KBM-7 (cell line): ENCODE data around the gene LFNG.

Experiments
- DNase-seq: peaks from one replicate; pipeline ENCODE4 v3.0.0-alpha.2; 2015
- in situ Hi-C: fragments of 300-500 bp; cut with MboI; formaldehyde crosslinking; loops from 2 replicates; pipeline ENCODE4 v1.14.3; 2020; ENCODE audit warnings: low sequenced_read_pairs, low pct_unique_long_range_greater_than_20kb, mixed read lengths

The LFNG gene, protein sequence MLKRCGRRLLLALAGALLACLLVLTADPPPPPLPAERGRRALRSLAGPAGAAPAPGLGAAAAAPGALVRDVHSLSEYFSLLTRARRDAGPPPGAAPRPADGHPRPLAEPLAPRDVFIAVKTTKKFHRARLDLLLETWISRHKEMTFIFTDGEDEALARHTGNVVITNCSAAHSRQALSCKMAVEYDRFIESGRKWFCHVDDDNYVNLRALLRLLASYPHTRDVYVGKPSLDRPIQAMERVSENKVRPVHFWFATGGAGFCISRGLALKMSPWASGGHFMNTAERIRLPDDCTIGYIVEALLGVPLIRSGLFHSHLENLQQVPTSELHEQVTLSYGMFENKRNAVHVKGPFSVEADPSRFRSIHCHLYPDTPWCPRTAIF

DNA sequence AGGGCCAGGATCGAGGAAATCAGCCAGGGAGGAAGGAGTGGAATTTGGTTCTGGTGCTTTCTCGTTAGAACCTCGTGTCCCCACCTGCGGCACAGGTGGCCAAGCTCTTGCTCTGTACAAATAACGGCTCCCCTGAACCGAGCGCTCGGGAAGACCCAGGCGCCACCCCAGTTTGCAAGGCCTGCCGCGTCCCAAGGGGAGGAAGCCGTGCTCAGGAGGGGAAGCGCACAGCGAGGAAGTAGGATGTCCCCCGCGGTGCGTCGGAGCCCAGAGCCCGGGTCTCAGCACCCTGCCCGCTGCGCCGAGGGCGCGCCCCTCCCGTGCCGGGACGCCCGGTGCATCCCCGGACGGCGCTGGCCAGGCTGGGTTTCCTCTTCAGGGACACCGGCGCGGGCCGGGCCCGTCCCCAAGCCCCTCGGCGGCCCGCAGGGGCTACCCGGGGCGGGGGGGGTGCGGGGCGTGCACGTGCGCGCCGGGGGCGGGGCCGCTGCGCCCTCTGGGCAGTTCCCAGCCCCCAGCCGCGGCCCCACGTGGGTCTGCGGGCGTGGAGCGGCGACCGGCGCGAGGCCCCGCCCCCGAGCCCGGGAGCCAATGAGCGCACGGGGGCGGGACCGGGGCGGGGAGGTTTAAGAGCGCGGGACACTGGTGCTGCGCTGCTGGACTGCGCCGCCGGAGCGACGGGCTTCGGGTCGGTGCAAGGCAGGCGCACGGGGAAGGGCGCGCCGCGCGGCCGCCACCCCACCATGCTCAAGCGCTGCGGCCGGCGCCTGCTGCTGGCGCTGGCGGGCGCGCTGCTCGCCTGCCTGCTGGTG lies at the start of gene LFNG:
Gene LFNG (plus strand): TSS at position 656 of the 812 bp plus-strand sequence. CDS start 88 bp downstream, at position 744.
- in situ Hi-C loops = no loop called here
- DNase-seq = peak; percentile 90

DNA sequence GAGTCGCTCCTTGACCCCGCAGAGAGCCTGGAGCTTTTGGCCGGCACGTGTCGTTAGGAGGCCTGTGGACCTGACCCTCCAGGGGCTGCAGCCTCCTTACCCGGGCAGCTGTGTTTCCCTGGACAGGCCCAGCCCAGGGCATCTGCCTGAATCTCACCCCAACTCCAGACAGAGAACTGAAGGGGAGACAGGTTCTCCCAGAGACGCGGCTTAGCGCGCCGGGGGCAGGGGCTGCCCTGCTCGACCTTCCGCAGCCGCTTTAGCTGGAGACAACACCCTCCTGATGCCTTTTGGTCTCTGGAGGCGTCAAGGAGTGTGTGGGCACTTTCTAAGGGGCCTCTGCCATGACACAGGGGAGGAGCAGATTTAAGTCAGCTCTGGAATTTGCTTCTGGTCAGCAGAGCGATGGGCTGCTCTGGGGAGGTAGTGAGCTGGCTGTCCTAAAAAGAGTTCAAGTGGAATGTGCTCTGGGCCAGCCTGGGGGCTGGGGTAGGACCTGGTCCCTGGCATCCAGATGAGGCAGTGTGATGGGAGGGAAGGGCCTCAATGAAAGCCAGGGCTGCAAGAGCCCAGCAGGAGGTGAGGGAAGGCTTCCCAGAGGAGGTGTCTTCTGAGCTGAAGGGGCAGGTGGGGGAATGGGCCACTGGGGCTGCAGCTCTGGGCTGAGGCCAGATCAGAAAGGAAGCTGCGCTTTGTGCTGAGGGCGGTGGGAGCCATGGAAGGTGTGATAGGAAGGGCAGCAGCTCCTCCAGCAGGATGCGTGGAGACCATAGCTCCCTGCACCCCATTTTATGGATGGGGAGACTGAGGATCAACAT lies 49.2 kb upstream of the LFNG start:
- no peak for DNase-seq
- in situ Hi-C loops = no loop called here

DNA sequence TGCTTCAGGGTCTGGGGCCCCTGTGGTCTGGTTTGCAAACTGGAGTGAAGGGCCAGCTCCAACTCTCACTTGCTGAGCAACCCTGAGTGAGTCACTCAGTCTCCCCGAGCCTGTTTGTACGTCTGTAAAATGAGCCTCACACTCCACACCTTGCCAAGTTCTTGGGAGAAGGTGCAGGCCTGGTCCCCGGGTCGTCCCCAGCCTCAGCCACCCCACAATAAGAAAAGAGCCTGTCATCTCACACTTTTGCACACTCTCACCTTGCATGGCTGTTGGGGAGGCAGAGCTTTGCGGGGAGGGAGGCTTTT lies 48.6 kb upstream of the LFNG start:
- in situ Hi-C loops = no loop called here
- DNase-seq = no peak

DNA sequence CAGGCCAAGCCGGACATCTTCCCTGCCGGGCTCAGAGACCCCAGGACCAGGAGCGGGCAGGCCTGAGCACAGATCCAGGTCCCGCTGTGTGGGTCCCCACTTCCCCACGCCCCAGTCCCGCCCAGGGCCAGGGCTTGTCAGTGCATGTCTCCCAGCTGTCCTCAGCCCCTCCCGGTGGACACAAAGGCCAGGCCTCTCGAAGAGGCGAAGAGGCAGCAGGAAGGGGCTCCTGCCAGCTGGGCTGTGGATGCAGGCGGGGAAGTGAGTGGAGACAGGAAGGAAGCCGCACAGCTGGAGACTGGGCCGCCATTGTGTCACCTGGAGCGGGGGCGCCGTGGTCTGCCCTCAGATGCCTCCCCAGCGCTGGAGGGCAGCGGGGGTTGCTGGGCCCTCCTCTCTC lies 48.2 kb upstream of the LFNG start:
- peak; percentile 84 for DNase-seq
- in situ Hi-C loops = no loop called here

DNA sequence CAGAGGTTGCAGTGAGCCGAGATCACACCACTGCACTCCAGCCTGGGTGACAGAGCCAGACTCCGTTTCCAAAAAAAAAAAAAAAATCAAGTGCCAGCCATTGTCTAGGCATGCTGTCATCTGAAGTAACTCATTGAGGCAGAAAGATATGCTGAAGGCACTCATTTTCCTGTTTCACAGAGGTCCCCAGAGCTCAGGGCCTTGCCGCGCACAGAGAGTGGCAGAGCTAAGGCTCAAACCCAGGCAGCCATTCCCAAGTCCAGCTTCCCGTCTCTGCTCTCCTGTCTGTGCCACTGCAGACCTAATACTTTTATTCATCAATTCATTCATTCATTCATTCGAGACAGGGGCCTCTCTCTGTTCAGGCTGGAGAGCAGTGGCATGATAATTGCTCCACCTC lies 46.8 kb upstream of the LFNG start:
- DNase-seq = no peak
- in situ Hi-C loops = no loop called here

DNA sequence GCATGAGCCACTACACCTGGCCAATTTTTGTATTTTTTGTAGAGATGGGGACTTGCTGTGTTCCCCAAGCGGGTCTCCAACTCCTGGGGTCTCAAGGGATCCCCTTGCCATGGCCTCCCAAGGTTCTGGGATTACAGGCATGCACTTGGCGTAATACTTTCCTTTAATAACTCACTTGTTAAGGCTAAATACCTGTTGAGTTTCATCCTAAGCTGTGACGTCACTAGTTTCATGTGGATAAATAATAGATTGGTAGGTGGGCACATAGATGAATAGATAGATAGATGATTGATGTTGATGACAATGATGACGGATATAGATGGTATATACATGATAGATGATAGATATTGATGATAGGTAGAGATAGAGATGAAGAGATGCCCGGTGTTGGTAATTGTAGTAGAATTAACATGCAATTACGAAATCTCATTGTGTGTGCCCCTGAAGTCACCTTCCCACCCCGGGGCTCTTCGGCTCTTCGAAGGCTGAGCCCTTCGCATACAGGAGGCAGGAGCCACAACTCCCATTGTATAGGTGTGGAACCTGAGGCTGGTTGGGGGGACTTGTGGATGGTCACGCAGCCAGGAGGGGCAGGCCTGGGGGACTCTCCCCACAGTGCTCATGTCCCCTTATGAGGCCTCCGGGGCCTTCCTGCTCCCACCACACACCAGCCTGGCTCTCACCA lies 45.9 kb upstream of the LFNG start:
- in situ Hi-C loops = no loop called here
- no peak for DNase-seq

DNA sequence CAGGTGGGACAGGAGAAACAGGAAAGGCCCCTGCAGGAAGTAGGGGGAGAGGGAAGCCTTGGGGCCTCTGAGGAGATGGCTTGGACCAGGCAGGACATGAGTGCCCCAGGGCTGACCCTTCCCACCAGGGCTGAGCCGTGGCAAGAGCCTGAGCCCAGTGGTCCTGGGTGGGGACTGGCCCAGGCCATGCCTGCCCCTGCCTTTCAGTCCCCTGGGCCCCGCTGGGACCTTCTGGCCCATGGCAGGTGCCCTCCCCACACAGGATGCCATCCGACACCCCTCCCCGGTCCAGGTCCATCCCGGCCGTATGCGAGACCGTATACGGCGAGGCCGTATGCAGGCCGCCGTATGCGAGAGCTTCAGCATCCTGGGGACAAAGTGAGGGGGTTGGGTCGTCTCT lies 45.4 kb upstream of the LFNG start:
- no peak for DNase-seq
- in situ Hi-C loops = no loop called here

DNA sequence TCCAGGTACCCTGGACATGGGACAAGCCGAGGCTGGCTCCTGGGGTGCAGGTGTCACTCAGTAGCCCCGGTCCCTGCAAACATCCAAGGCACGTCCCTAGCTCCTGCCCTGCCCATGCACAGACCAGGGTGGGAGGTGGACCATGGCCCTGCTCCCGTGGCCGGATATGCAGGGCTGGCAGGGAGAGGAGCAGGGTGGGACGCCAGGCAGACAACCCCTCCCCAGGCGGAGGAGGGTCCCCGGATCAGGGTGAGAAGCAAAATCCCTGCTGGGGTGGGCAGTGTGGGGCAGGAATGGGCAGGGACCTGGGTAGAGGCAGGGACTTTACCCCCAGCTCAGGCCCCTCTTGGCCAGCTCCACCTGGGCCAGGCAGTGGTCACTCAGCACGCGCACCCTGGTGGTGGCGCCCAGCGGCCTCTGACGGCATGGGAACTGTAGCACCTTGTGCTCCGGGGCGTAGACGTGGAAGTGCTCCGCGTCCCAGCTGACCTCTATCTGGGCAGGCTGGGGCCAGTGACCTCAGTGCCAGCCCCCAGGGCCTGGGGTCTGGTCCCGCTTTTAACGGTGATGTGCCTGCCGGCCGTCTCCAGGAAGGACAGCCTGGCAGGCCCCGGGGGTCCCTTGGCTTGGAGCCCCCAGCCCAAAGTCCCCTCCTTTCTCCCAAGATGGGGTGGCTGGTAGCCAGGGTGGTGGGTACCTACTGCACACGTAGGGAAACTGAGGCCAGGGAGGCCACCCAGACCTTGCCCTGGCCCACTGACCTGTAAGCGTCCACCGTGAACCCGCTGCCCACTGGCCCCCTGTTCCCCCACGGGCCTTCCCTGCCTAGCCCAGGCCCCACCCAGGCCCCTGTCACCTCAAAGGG lies 44.5 kb upstream of the LFNG start:
- DNase-seq = no peak
- in situ Hi-C loops = no loop called here

DNA sequence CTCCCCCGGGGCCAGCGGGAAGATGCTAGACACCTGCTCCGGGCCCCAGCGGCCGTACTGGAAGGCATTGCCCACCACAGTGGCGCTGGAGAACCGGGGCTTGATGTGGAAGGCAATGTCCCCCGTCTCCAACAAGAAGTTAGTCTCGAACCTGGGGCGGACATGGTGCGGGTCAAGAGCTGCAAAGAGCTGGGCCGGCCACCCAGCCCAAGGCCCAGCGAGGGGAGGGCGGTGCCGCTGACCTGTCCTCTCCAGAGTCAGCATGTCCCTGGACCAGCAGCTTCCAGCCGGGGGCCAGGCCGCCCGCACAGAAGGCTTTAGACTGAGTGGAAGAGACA lies 43.9 kb upstream of the LFNG start:
- no peak for DNase-seq
- in situ Hi-C loops = no loop called here

DNA sequence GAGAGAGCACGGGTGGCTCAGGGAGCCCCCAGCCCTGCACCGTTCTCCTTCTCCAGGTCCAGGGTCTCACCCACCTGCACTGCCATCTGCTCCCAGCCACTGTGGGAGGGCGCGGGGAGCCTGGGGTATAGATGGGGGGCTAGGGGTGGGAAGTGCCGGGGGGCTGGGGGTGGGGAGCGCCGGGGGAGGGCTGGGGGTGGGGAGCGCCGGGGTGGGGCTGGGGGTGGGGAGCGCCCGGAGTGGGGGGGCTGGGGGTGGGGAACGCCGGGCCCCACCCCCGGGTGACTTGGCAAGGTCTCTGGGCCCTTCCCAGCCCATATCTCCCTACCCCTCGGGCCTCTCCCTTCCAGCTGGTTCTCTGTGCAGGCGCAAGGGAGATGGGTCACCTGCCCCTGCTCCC lies 43.3 kb upstream of the LFNG start, which contains the start of gene GRIFIN:
Gene GRIFIN (minus strand): TSS at position 101 of the 400 bp plus-strand sequence. CDS start 15 bp downstream, at position 86.
- in situ Hi-C loops = no loop called here
- DNase-seq = no peak

DNA sequence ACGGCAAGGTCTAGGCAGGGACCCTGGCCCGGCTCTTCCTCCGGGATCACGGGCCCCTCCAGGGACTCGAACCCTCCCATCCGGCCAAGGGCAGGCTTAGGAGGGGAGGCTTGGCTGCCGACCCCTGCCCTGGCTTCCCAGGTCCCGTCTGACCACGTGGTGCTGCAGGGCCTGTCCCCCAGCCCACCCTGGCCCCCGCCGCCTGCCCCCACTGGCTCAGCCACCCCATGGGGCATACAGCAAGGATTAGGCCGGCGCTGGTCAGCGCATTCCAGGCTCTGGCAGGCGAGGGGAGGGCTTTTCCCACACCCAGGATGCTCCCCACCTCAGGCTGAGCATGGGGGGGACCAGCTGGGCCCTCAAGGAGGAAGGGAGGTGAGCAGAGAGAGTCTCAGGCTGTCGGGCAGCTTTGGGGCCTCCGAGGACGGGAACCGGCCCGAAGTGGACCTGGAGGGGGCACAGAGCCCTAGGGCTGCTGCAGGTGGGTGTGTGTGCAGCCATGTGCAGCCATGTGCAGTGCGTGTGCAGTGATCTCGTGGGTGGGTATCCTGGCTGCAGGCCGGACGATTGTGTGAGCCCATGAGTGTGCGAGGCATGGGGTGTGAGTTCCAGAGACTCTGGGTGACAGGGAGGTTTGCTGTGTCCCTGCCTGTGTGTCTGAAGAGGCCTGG lies 42.7 kb upstream of the LFNG start:
- DNase-seq = no peak
- in situ Hi-C loops = no loop called here

DNA sequence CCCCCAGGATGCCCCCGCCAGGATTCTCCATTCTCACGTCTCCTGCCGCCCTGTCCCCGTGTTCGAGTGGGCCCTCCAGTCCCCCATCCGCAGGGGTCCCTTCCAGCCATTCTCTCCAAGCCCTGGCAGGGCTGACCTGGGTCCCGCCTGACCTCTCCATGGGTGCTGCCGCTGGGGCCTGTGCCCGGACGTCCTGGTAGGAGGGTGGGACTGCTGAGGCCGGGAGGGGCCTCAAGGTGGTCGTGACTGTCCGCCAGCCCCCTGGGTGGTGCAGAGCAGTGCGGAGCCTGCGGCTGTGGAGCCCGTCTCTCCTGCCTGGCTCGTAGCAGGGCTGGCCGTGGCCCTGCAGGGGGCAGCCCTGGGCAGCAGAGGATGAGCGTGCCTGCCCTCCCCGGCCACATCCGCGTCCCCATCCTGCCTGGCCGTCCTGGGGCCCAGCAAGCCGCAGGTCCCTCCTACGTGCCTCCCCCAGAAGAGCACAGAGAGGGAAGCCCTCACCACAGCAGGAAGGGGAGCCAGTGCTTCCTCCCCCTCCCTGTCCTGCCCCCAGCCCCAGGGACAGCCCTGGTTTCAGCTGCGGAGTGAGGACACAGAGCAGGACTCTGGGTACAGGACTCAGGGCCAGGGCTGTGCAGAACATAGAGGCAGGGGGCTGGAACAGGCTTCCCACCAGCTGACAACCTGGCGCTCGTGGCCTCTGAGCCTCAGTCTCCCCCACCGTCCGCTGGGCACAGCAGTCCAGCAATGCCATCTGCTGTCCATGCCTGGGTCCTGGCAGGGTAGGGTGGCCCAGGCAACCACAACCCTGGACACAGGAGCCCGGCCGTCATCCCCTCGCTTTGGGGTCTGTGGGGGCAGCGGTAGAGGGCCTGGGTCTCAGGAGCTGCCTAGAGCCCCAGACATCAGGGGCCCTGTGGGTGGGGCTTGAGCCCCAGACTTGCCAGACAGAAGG lies 41.9 kb upstream of the LFNG start:
- peak; percentile 92 for DNase-seq
- in situ Hi-C loops = no loop called here

DNA sequence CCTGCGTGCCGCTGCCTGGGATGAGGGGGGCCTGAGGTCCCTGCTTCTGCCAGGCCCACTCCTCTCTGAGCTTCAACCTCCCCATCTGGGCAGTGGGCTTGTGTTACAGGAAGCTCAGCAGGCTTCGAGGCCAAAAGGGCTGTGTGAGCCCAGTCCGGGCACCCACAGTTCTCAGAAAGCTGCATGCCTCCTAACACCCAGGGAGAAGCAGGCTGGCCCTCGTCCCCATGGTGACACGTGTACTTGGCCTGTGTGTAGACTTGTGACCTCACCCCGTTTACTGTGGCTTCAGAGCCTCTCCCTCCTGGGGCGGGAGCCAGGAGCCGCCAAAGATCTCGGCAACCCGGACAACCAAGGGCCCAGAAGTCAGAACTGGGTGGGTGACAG lies 41.2 kb upstream of the LFNG start:
- in situ Hi-C loops = no loop called here
- DNase-seq = no peak

DNA sequence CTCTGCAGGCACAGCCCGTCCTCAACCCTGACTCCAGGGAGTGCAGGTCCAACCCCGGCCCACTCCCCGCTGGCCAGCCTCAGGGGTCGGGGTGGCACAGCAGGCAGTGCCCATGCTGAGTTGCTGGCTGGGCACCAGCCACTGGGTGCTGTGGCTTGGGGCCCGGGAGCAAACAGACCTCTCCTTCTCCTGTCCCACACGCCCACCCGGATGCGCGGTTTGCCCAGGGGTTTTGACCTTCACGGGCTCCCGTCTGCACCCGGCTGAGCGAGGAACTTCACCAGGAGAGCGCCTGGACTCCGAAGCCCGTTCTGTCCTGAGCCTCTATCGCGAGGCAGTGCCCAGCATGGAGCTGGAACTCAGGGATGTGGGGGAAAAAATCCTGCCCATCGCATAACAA lies 40.8 kb upstream of the LFNG start:
- no peak for DNase-seq
- in situ Hi-C loops = no loop called here

DNA sequence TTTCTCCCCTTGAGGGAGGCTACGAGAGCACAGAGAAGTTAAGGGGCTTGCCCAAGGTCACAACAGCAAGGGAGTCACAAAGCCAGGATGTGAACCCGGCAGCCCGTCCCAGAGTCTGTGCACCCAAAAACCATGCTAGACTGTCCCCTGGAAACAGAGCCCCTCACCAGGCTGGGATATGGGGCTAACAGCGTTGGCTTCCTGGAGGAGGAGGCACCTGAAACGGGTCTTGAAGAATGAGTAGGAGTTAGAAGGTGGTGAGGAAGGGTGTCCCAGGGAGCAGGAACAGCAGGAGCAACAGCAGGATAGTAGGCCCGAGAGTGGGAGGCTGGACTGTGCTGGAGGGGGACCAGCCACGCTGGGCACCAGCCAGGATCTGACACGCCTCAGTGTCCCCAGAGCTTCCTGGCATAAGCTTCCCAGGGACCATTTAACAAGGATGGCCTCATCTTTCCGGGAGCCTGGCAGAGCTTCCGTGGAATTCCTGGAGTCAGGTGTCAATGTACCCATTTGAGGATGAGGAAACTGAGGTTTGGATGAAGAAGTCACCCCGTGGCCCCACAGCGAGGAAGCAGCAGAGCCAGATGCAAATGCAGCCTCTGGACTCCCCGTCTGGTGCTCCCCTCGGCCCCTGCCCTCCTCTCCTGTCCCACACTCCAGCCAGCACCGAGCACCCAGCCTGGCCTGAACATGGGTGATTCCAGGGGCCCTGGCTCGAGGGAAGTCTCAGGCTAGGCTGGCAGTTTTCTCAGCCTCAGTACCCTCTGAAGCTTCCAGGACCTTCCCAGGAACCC lies 40.1 kb upstream of the LFNG start:
- no peak for DNase-seq
- in situ Hi-C loops = no loop called here

DNA sequence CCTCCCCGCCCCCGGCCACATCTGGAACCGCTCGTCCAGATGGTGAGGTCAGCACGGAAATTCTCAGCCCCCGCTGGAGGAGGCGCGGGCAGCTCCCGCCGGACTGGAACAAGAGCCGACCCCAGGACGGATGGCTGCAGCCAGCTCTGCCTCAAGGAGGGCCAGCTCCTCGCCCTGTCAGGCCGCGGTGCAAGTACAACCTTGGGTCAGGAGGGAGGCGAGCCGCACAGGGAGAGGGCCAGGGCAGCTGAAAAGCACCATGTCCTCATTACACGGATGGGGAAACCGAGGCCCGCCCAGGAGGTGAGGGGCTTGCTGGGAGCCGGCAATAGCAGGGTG lies 39.5 kb upstream of the LFNG start:
- DNase-seq = no peak
- in situ Hi-C loops = no loop called here
